Adrenal gland (tissue), 12 donors: ENCODE data around the gene SOCS2. TPM values are rescaled to one million over a fixed set of nuclear protein-coding genes. Genes with fewer than 3 reads are reported as not detected.
"Not testable (repeated sequence)": the region's sequence is repeated elsewhere in the genome, so short reads cannot be mapped to it uniquely, and the experiment has no call there.

Experiments
- DNase-seq, 7 donors: peaks; one replicate each; pipeline ENCODE4 v3.0.0-alpha.2; 2019 to 2020
- H3K27ac ChIP-seq, 5 donors: fragments of 200-600 bp; sonication (generic) in 4 of 5; 1 replicate in 3 of 5; 2 replicates in 2 of 5; pipeline versions ENCODE4 v1.5.1 to v1.8.0; 2016 to 2020; ENCODE audit warnings: mild to moderate bottlenecking in 1 of 5
- H3K27me3 ChIP-seq: fragments of 200-600 bp; 2 replicates; pipeline ENCODE4 v1.8.0; 2021
- H3K36me3 ChIP-seq, 2 donors: fragments of 200-600 bp; replicated peaks in 1 of 2; 1 replicate in 1 of 2; 2 replicates in 1 of 2; pipeline versions ENCODE4 v1.5.1 to v1.8.0; 2018 to 2022
- H3K4me1 ChIP-seq, 2 donors: fragments of 200-600 bp; replicated peaks in 1 of 2; 1 replicate in 1 of 2; 2 replicates in 1 of 2; pipeline versions ENCODE4 v1.5.1 to v1.8.0; 2018 to 2021
- H3K4me3 ChIP-seq, 4 donors: fragments of 200-600 bp; sonication (generic) in 3 of 4; one replicate each; pipeline ENCODE4 v1.5.1; 2016 to 2018
- H3K9me3 ChIP-seq, 3 donors: fragments of 200-600 bp; sonication (generic) in 1 of 3; replicated peaks in 1 of 3; 1 replicate in 2 of 3; 2 replicates in 1 of 3; pipeline versions ENCODE4 v1.5.1 to v1.8.0; 2016 to 2021
- CTCF ChIP-seq, 6 experiments: fragments of 450-650 bp in 4 of 6; fragments of 200-600 bp in 2 of 6; sonication (generic) in 1 of 6; IDR thresholded peaks; 1 replicate in 5 of 6; 2 replicates in 1 of 6; pipeline versions ENCODE4 v1.5.1 to v1.8.0; 2016 to 2021; ENCODE audit warnings: antibody characterized with exemption in 6 of 6, mild to moderate bottlenecking in 2 of 6, moderate library complexity in 1 of 6
- POLR2A ChIP-seq, 2 donors: fragments of 450-650 bp; IDR thresholded peaks; one replicate each; pipeline ENCODE4 v1.6.1; 2017; ENCODE audit warnings: antibody characterized with exemption in 2 of 2, mild to moderate bottlenecking in 2 of 2, moderate library complexity in 1 of 2
- whole genome bisulfite sequencing, 4 donors: extraction: QIAGEN DNeasy Blood & Tissue Kit in 2 of 4; methylation state at CpG; one replicate each; pipeline versions ENCODE4 v1.1.5 to v1.1.7; 2013 to 2017; 5-methylcytosine and 5-hydroxymethylcytosine counted together
- intact Hi-C, 2 donors: fragments of 100-400 bp; cut with DNase I; formaldehyde crosslinking; loops; one replicate each; pipeline versions ENCODE4 v1.14.1 to v1.15.0; 2022 to 2023
- polyA plus RNA-seq, 3 donors: library from polyadenylated mRNA; stranded (reverse); fragments of 200-250 nt in 2 of 3; fragments of 350-450 nt in 1 of 3; fragmentation: Illumina TruSeq in 1 of 3; extraction: RNeasy Lipid Tissue Mini Kit (QIAGEN cat#74804) in 1 of 3; gene quantifications; one replicate each; pipeline ENCODE4 v1.2.3, GENCODE V29; 2013 to 2014
- total RNA-seq, 9 donors: library from RNA; depleted of rRNA in 4 of 9; stranded (reverse); fragments of >200 nt in 4 of 9; fragments of 120-200 nt in 1 of 9; fragmentation: NEBNext Ultra II Directional in 1 of 9; extraction: Animal tissue kit (Norgen Biotek cat#: 25700) in 1 of 9; gene quantifications; one replicate each; pipeline versions ENCODE4 v1.1.0 to v1.2.4, GENCODE V29; 2013 to 2023
- donor health status: healthy with polysubstance abuse.
- donor health status: Bipolar disorder and iron deficiency.
- donor health status: DM: yes; HTN: yes; CAD: no.
- donor health status: DM: no; HTN: no; CAD: no.
- donor health status: DM: no; HTN: no; CAD: no.
- donor health status: DM: yes; HTN: yes; CAD: no.

Gene SOCS2
- total and polyA plus RNA-seq, 12 donors: 28.2 to 66.4 (median 43.6) TPM

- peaks cover 0 to 7% of the 10 kb centered on the region in 2 donors for H3K4me1 ChIP-seq
- no peak for TF ChIP-seq CTCF (IDR thresholded peaks at IDR 0.05)
- no peak for TF ChIP-seq POLR2A (IDR thresholded peaks at IDR 0.05)
- H3K27ac ChIP-seq: no peak overlapping the region
- DNase-seq: no peak
- no peaks in the 10 kb centered on the region for H3K9me3 ChIP-seq
- intact Hi-C loops: no loop called here
- no peaks in the 10 kb centered on the region for H3K36me3 ChIP-seq
- WGBS, 4 donors: 78 to 90% (median 83%) methylated on average over 2 of the region's 2 CpGs
- no peaks in the 10 kb centered on the region for H3K27me3 ChIP-seq
- H3K4me3 ChIP-seq: no peak overlapping the region
Observed at GRCh38 chr12:93621986-93622385, 49.5 kb downstream of the SOCS2 start.

GRCh38 chr12:93622485-93622884 lies 50.0 kb downstream of the SOCS2 start:
- H3K27me3 ChIP-seq: no peaks in the 10 kb centered on the region
- no peak for TF ChIP-seq POLR2A (IDR thresholded peaks at IDR 0.05)
- no peak for TF ChIP-seq CTCF (IDR thresholded peaks at IDR 0.05)
- WGBS, 4 donors: 79 to 92% (median 86%) methylated on average over 2 of the region's 2 CpGs
- H3K27ac ChIP-seq: no peak overlapping the region
- H3K4me1 ChIP-seq: peaks cover 0 to 7% of the 10 kb centered on the region in 2 donors
- H3K9me3 ChIP-seq: no peaks in the 10 kb centered on the region
- H3K4me3 ChIP-seq: no peak overlapping the region
- H3K36me3 ChIP-seq: no peaks in the 10 kb centered on the region
- intact Hi-C loops: no loop called here
- DNase-seq: no peak

GRCh38 chr12:93624595-93625294 lies 52.3 kb downstream of the SOCS2 start:
- TF ChIP-seq CTCF (IDR thresholded peaks at IDR 0.05) (no peak), POLR2A (IDR thresholded peaks at IDR 0.05) (no peak)
- intact Hi-C loops: no loop called here
- no peaks in the 10 kb centered on the region for H3K9me3 ChIP-seq
- peaks cover 0 to 7% of the 10 kb centered on the region in 2 donors for H3K4me1 ChIP-seq
- no peak overlapping the region for H3K4me3 ChIP-seq
- DNase-seq: peak in 1 of 7 donors; percentile 31
- H3K27me3 ChIP-seq: no peaks in the 10 kb centered on the region
- peak overlapping the region in 2 of 5 donors; percentile 64 to 70 for H3K27ac ChIP-seq
- no peaks in the 10 kb centered on the region for H3K36me3 ChIP-seq
- WGBS, 4 donors: 23 to 45% (median 40%) methylated on average over 2 of the region's 2 CpGs

GRCh38 chr12:93625295-93625645 lies 52.8 kb downstream of the SOCS2 start:
- H3K27me3 ChIP-seq, H3K4me1 ChIP-seq, DNase-seq, H3K4me3 ChIP-seq, H3K36me3 ChIP-seq, H3K9me3 ChIP-seq, intact Hi-C loops: not testable (repeated sequence)
- H3K27ac ChIP-seq: peak overlapping the region in 2 of 5 donors; percentile 64 to 74
- WGBS, 4 donors: 66 to 89% (median 81%) methylated on average over 8 of the region's 8 CpGs

- Histone ChIP-seq H3K27ac (no peak overlapping the region), H3K27me3 (no peaks in the 10 kb centered on the region), H3K36me3 (no peaks in the 10 kb centered on the region), H3K4me3 (no peak overlapping the region), H3K4me1 (peaks cover 0 to 7% of the 10 kb centered on the region in 2 donors), H3K9me3 (no peaks in the 10 kb centered on the region)
- no peak for DNase-seq
- intact Hi-C loops: no loop called here
- TF ChIP-seq CTCF (IDR thresholded peaks at IDR 0.05): no peak
- TF ChIP-seq POLR2A (IDR thresholded peaks at IDR 0.05): no peak
- WGBS, 4 donors: 91 to 95% (median 93%) methylated on average over 4 of the region's 4 CpGs
Observed at GRCh38 chr12:93626160-93626559, 53.7 kb downstream of the SOCS2 start.
